Sigmoid colon (tissue), 7 donors: ENCODE results near the gene GPR87. TPM values are rescaled to one million over a fixed set of nuclear protein-coding genes. Genes with fewer than 3 reads are reported as not detected.
A peak's percentile ranks its signal among the peaks of the same experiment; 100 is the strongest.

Source experiments
- DNase-seq: peaks from one replicate; pipeline ENCODE4 v3.0.0-alpha.2; 2019
- H3K27ac ChIP-seq, 4 donors: fragments of 200-600 bp; sonication (generic); one replicate each; pipeline ENCODE4 v1.5.1; 2016 to 2019; ENCODE audit warnings: mild to moderate bottlenecking in 1 of 4
- H3K27me3 ChIP-seq, 3 donors: fragments of 200-600 bp; sonication (generic); one replicate each; pipeline ENCODE4 v1.5.1; 2019; ENCODE audit warnings: mild to moderate bottlenecking in 1 of 3
- H3K36me3 ChIP-seq, 4 donors: fragments of 200-600 bp; sonication (generic); one replicate each; pipeline ENCODE4 v1.5.1; 2016 to 2019
- H3K4me1 ChIP-seq, 4 donors: fragments of 200-600 bp; sonication (generic); one replicate each; pipeline ENCODE4 v1.5.1; 2017 to 2019
- H3K4me3 ChIP-seq, 4 donors: fragments of 200-600 bp; sonication (generic); one replicate each; pipeline ENCODE4 v1.5.1; 2017 to 2019; ENCODE audit warnings: mild to moderate bottlenecking in 2 of 4, moderate library complexity in 1 of 4
- H3K9me3 ChIP-seq, 4 donors: fragments of 200-600 bp in 3 of 4; sonication (generic) in 3 of 4; one replicate each; pipeline versions ENCODE4 v1.5.1 to v1.6.1; 2013 to 2019
- CTCF ChIP-seq, 4 experiments: fragments of 450-650 bp in 3 of 4; fragments of 200-600 bp in 1 of 4; IDR thresholded peaks; one replicate each; pipeline ENCODE4 v1.5.1; 2016 to 2019; ENCODE audit warnings: antibody characterized with exemption in 4 of 4, mild to moderate bottlenecking in 3 of 4, moderate library complexity in 2 of 4
- EP300 ChIP-seq, 4 donors: sonication (generic); formaldehyde crosslinking; IDR thresholded peaks; one replicate each; pipeline ENCODE4 v1.6.1; 2017; ENCODE audit warnings: antibody characterized with exemption in 4 of 4
- POLR2A ChIP-seq, 2 donors: fragments of 450-650 bp; IDR thresholded peaks; one replicate each; pipeline ENCODE4 v1.6.1; 2016; ENCODE audit warnings: antibody characterized with exemption in 2 of 2, mild to moderate bottlenecking in 2 of 2, moderate library complexity in 2 of 2
- POLR2AphosphoS5 ChIP-seq, 4 donors: sonication (generic); formaldehyde crosslinking; IDR thresholded peaks; one replicate each; pipeline ENCODE4 v1.6.1; 2017; ENCODE audit warnings: antibody characterized with exemption in 4 of 4
- WGBS, 2 donors: extraction: QIAGEN DNeasy Blood & Tissue Kit; methylation state at CpG; one replicate each; pipeline ENCODE4 v1.1.7; 2013; 5-methylcytosine and 5-hydroxymethylcytosine counted together
- intact Hi-C: fragments of 100-400 bp; cut with DNase I; formaldehyde crosslinking; loops from one replicate; pipeline ENCODE4 v1.15.1; 2023
- polyA plus RNA-seq, 3 donors: library from polyadenylated mRNA; stranded (reverse); fragments of 200-250 nt; gene quantifications; one replicate each; pipeline ENCODE4 v1.2.3, GENCODE V29; 2013
- total RNA-seq, 4 donors: library from RNA; depleted of rRNA; stranded (reverse); fragments of >200 nt; gene quantifications; one replicate each; pipeline ENCODE4 v1.1.0, GENCODE V29; 2016
- donor health status: healthy with polysubstance abuse.
- donor health status: Bipolar disorder and iron deficiency.
- donor health status: healthy.

The GPR87 gene
- total and polyA plus RNA-seq, 7 donors: 0.07 TPM; not detected in 6

DNA sequence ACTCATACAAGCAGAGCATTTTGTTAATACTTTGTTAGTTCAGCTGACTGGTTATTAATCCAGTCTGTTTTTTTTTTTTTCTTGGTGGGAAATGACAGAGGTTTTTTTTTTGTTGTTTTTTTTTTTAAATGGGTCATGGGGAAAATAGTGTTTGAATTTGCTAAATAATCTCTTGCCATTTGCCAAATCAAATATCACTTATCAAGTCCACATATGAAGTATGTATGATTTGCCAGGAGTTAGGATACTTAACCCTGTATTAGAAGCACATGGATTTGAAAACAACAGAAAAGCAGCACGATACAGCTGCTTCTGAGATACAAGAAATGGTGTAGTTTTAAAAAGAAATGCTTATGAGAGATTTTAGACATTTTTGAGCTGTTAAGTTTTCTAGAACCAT, 59.9 kb downstream of the GPR87 start:
- no peak for TF ChIP-seq POLR2AphosphoS5 (IDR thresholded peaks at IDR 0.05)
- TF ChIP-seq POLR2A (IDR thresholded peaks at IDR 0.05): no peak
- no peak for TF ChIP-seq EP300 (IDR thresholded peaks at IDR 0.05)
- TF ChIP-seq CTCF (IDR thresholded peaks at IDR 0.05): no peak
- WGBS, 2 donors: 81 to 82% methylated on average over 1 of the region's 1 CpG
- H3K27ac ChIP-seq: peak overlapping the region; percentile 38 to 80 (median 70)

DNA sequence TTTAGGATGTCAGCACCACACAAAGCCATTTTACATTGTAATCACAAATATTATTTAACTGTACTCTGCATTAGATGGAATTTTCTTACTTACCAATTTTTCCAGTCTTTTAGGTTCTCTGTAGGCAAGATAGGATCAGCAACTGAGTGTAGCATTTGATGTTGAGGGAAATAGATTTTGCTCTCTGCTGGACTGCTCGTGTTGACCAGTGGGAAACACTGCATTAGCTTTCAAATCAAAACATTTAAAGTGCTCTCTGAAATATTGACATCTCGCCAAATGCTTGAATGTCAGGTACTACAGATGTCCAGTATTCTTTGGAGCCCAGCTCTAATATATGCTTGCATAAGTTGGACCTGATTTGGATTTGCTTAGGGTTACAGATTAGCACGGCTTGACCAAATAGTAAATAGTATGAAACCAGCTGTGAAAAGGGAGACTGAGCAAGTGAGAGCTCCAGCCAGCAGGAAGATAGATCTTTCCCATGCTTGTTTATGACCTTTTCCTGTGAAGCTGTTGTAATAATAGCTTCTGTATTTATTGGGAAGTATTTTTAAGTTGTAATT, 67.8 kb downstream of the GPR87 start:
- Histone ChIP-seq H3K9me3 (no peaks in the 10 kb centered on the region), H3K4me1 (peaks cover 0 to 24% (median 6%) of the 10 kb centered on the region in 4 donors), H3K4me3 (peak overlapping the region in 1 of 4 donors; percentile 4), H3K27ac (peak overlapping the region in 3 of 4 donors; percentile 2 to 51 (median 37)), H3K27me3 (no peaks in the 10 kb centered on the region), H3K36me3 (no peaks in the 10 kb centered on the region)
- no peak for DNase-seq
- intact Hi-C loops: no loop called here
- no peak for TF ChIP-seq POLR2AphosphoS5 (IDR thresholded peaks at IDR 0.05)
- TF ChIP-seq EP300 (IDR thresholded peaks at IDR 0.05): no peak
- TF ChIP-seq POLR2A (IDR thresholded peaks at IDR 0.05): no peak
- TF ChIP-seq CTCF (IDR thresholded peaks at IDR 0.05): no peak
- 45 to 60% methylated on average over 3 of the region's 3 CpGs for WGBS, 2 donors

More for the DNA sequence above, 59.9 kb downstream of the GPR87 start:
- H3K27me3 ChIP-seq: no peaks in the 10 kb centered on the region
- peaks cover 0 to 70% (median 21%) of the 10 kb centered on the region in 4 donors for H3K4me1 ChIP-seq
- no peak overlapping the region for H3K4me3 ChIP-seq
- no peaks in the 10 kb centered on the region for H3K36me3 ChIP-seq
- H3K9me3 ChIP-seq: no peaks in the 10 kb centered on the region
- intact Hi-C loops: no loop called here
- DNase-seq: no peak

Other genes starting within 250 kb of the GPR87 start
- gene MED12L, start 231.2 kb downstream of the GPR87 start, total RNA-seq: under 1 TPM; 0.16 to 0.71 (median 0.48) TPM
- under 1 TPM in 1 of 3 donors, not detected in 2; 0.19 TPM for gene MED12L, start 231.2 kb downstream of the GPR87 start, polyA plus RNA-seq
- gene GPR171, start 113.6 kb downstream of the GPR87 start, total RNA-seq: 1 to 10 TPM in 1 of 4 donors, under 1 TPM in 2, not detected in 1; 0.41 to 2.6 (median 0.55) TPM
- 1 to 10 TPM in 1 of 3 donors, under 1 TPM in 1, not detected in 1; 0.46 to 8.9 TPM for gene GPR171, start 113.6 kb downstream of the GPR87 start, polyA plus RNA-seq
- gene P2RY14, start 38.3 kb downstream of the GPR87 start, total RNA-seq: 10 to 100 TPM in 2 of 4 donors, 1 to 10 TPM in 2; 6.5 to 26.7 (median 14.9) TPM
- 1 to 10 TPM; 2.5 to 4.2 (median 3.4) TPM for gene P2RY14, start 38.3 kb downstream of the GPR87 start, polyA plus RNA-seq
- 1 to 10 TPM in 2 of 4 donors, under 1 TPM in 2; 0.28 to 2.3 (median 1.3) TPM for gene P2RY13, start 12.7 kb upstream of the GPR87 start, total RNA-seq
- gene P2RY13, start 12.7 kb upstream of the GPR87 start, polyA plus RNA-seq: 1 to 10 TPM in 2 of 3 donors, under 1 TPM in 1; 0.60 to 3.9 (median 3.0) TPM
- 1 to 10 TPM; 1.7 to 9.3 (median 4.6) TPM for gene P2RY12, start 67.9 kb upstream of the GPR87 start, total RNA-seq
- gene P2RY12, start 67.9 kb upstream of the GPR87 start, polyA plus RNA-seq: 1 to 10 TPM in 2 of 3 donors, under 1 TPM in 1; 0.60 to 2.1 (median 1.5) TPM
- gene IGSF10, start 144.2 kb upstream of the GPR87 start, total RNA-seq: 1 to 10 TPM in 3 of 4 donors, under 1 TPM in 1; 0.41 to 7.2 (median 1.7) TPM
- gene IGSF10, start 144.2 kb upstream of the GPR87 start, polyA plus RNA-seq: under 1 TPM; 0.46 to 0.70 (median 0.60) TPM